ENCODE results near the gene MAJIN. TPM values are rescaled to one million over a fixed set of nuclear protein-coding genes. Genes with fewer than 3 reads are reported as not detected.

MAJIN gene
- total and polyA plus RNA-seq, 9 of the 15 experiments (the other 6 are each of a cell fraction or from before 2014, with no cell fraction given): 0.17 to 0.83 (median 0.24) TPM; not detected in 2

- TF ChIP-seq MNT (conservative IDR thresholded peaks at IDR 0.05) (peak in 1 of 2 experiments; percentile 89), ZNF696 (CRISPR knock-in tag; conservative IDR thresholded peaks at IDR 0.05) (no peak), TSC22D4 (tag; IDR thresholded peaks at IDR 0.05) (no peak), TRIM28 (IDR thresholded peaks at IDR 0.05) (no peak), GTF2B (IDR thresholded peaks at IDR 0.05; ENCODE audit: extremely low read depth, insufficient read length) (no peak), SRSF1 (IDR thresholded peaks at IDR 0.05; ENCODE audit: low read depth, low read length) (no peak), MTA2 (IDR thresholded peaks at IDR 0.05; ENCODE audit: low read depth) (no peak), ZNF175 (CRISPR knock-in tag; IDR thresholded peaks at IDR 0.05; ENCODE audit: low read depth) (no peak), STAG1 (CRISPR knock-in tag; IDR thresholded peaks at IDR 0.05; ENCODE audit: borderline replicate concordance) (peak; percentile 3; the same call in 1 of the 2 replicates), ZNF445 (CRISPR knock-in tag; IDR thresholded peaks at IDR 0.05; ENCODE audit: low read depth) (no peak), ZNF146 (CRISPR knock-in tag; IDR thresholded peaks at IDR 0.05; ENCODE audit: unreplicated experiment) (no peak), SNRNP70 (optimal IDR thresholded peaks at IDR 0.05; ENCODE audit: low read depth, low read length) (no peak), GATAD2A (IDR thresholded peaks at IDR 0.05) (0 out of 2 replicates have a peak, but pooled peaks have one; percentile 52), KAT2B (IDR thresholded peaks at IDR 0.05; ENCODE audit: low read depth, low read length) (no peak), MAZ (CRISPR knock-in tag; conservative IDR thresholded peaks at IDR 0.05 in 1 of 2, IDR thresholded peaks at IDR 0.05 in 1 of 2) (peak; percentile 77), MAFF (IDR thresholded peaks at IDR 0.05; ENCODE audit: low read length) (no peak), ZNF263 (CRISPR knock-in tag; IDR thresholded peaks at IDR 0.05; ENCODE audit: borderline replicate concordance) (peak; percentile 59; the same call in 1 of the 2 replicates), RFX5 (IDR thresholded peaks at IDR 0.05; ENCODE audit: low read depth, low read length) (no peak), NFE2 (IDR thresholded peaks at IDR 0.05; ENCODE audit: low read depth) (no peak), ZNF3 (CRISPR knock-in tag; IDR thresholded peaks at IDR 0.05) (no peak), MIER1 (IDR thresholded peaks at IDR 0.05; ENCODE audit: low read depth) (peak; percentile 71; the same call in 1 of the 2 replicates), ZNF764 (CRISPR knock-in tag; IDR thresholded peaks at IDR 0.05; ENCODE audit: low read depth) (no peak)
- TF ChIP-seq, protein P1, sequence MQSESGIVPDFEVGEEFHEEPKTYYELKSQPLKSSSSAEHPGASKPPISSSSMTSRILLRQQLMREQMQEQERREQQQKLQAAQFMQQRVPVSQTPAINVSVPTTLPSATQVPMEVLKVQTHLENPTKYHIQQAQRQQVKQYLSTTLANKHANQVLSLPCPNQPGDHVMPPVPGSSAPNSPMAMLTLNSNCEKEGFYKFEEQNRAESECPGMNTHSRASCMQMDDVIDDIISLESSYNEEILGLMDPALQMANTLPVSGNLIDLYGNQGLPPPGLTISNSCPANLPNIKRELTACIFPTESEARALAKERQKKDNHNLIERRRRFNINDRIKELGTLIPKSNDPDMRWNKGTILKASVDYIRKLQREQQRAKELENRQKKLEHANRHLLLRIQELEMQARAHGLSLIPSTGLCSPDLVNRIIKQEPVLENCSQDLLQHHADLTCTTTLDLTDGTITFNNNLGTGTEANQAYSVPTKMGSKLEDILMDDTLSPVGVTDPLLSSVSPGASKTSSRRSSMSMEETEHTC (IDR thresholded peaks at IDR 0.05): no peak
- TF ChIP-seq, protein P2, sequence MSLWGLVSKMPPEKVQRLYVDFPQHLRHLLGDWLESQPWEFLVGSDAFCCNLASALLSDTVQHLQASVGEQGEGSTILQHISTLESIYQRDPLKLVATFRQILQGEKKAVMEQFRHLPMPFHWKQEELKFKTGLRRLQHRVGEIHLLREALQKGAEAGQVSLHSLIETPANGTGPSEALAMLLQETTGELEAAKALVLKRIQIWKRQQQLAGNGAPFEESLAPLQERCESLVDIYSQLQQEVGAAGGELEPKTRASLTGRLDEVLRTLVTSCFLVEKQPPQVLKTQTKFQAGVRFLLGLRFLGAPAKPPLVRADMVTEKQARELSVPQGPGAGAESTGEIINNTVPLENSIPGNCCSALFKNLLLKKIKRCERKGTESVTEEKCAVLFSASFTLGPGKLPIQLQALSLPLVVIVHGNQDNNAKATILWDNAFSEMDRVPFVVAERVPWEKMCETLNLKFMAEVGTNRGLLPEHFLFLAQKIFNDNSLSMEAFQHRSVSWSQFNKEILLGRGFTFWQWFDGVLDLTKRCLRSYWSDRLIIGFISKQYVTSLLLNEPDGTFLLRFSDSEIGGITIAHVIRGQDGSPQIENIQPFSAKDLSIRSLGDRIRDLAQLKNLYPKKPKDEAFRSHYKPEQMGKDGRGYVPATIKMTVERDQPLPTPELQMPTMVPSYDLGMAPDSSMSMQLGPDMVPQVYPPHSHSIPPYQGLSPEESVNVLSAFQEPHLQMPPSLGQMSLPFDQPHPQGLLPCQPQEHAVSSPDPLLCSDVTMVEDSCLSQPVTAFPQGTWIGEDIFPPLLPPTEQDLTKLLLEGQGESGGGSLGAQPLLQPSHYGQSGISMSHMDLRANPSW (CRISPR knock-in tag; IDR thresholded peaks at IDR 0.05): no peak
These were observed 24.9 kb upstream of the MAJIN start, which contains the start of gene BATF2 (continued) for GRCh38 chr11:64996710-64997380.

All from K562 (cell line).